Natural killer cell (primary cell): ENCODE measurements around the gene ATP1B1. TPM values are rescaled to one million over a fixed set of nuclear protein-coding genes. Genes with fewer than 3 reads are reported as not detected.
A peak's percentile ranks its signal among the peaks of the same experiment; 100 is the strongest.

Experiments used
- ATAC-seq, 3 donors: fragments of 150-1000 bp in 2 of 3; fragments of 200-7000 bp in 1 of 3; cut with Tn5 transposase; 1 replicate in 1 of 3; 2 replicates in 2 of 3; pipeline ENCODE4 v1.10.0; 2021; ENCODE audit warnings: mild to moderate bottlenecking in 2 of 3, moderate library complexity in 2 of 3
- DNase-seq, 2 donors: peaks; one replicate each; pipeline versions ENCODE4 v3.0.0 to v3.0.0-alpha.2; 2013 to 2021; ENCODE audit warnings: mixed read lengths in 1 of 2
- H3K27ac ChIP-seq: one replicate; pipeline ENCODE4 v1.5.1; 2013; ENCODE audit warnings: mild to moderate bottlenecking, low read length
- H3K27me3 ChIP-seq: one replicate; pipeline ENCODE4 v1.6.1; 2013; ENCODE audit warnings: low read length; ENCODE audit not compliant: control insufficient read depth, insufficient read depth
- H3K36me3 ChIP-seq: one replicate; pipeline ENCODE4 v1.6.1; 2013; ENCODE audit warnings: low read length; ENCODE audit not compliant: control insufficient read depth, insufficient read depth
- H3K4me1 ChIP-seq: one replicate; pipeline ENCODE4 v1.6.1; 2013; ENCODE audit warnings: low read length; ENCODE audit not compliant: control insufficient read depth, insufficient read depth
- H3K4me3 ChIP-seq: one replicate; pipeline ENCODE4 v1.5.1; 2013; ENCODE audit warnings: low read length
- H3K9me3 ChIP-seq: one replicate; pipeline ENCODE4 v1.6.1; 2013; ENCODE audit warnings: low read length; ENCODE audit not compliant: control insufficient read depth, insufficient read depth
- H3K27ac Mint-ChIP-seq, 2 donors: one replicate each; pipeline ENCODE4 v1.8.0; 2022; ENCODE audit warnings: mild to moderate bottlenecking in 2 of 2, mixed read lengths in 2 of 2, moderate library complexity in 1 of 2
- H3K27me3 Mint-ChIP-seq, 2 donors: one replicate each; pipeline ENCODE4 v1.8.0; 2022; ENCODE audit warnings: low read depth in 2 of 2, mixed read lengths in 2 of 2
- H3K36me3 Mint-ChIP-seq: one replicate; pipeline ENCODE4 v1.8.0; 2022; ENCODE audit warnings: mixed read lengths
- H3K4me1 Mint-ChIP-seq, 2 donors: one replicate each; pipeline ENCODE4 v1.8.0; 2022; ENCODE audit warnings: mixed read lengths in 2 of 2
- H3K4me3 Mint-ChIP-seq: one replicate; pipeline ENCODE4 v1.8.0; 2022; ENCODE audit warnings: mild to moderate bottlenecking, moderate library complexity, mixed read lengths
- H3K9me3 Mint-ChIP-seq, 2 donors: one replicate each; pipeline ENCODE4 v1.8.0; 2022; ENCODE audit warnings: mixed read lengths in 2 of 2
- WGBS: methylation state at CpG from one replicate; pipeline ENCODE4 v1.1.7; 2013; ENCODE audit warnings: missing lambda C conversion rate; ENCODE audit not compliant: insufficient coverage; 5-methylcytosine and 5-hydroxymethylcytosine counted together
- intact Hi-C: fragments of 100-400 bp; cut with micrococcal nuclease; formaldehyde crosslinking; loops from one replicate; pipeline ENCODE4 v1.14.2; 2022
- total RNA-seq, 4 donors: library from RNA; stranded (reverse); fragments of 120-200 nt in 1 of 4; gene quantifications; one replicate each; pipeline versions ENCODE4 v1.2.3 to v1.2.4, GENCODE V29; 2013 to 2022
- TF ChIP-seq, protein P1 (sequence below): fragments of 200-600 bp; IDR thresholded peaks from one replicate; pipeline ENCODE4 v1.8.0; 2022; ENCODE audit warnings: antibody characterized with exemption

The ATP1B1 gene
- total RNA-seq, 3 donors from 2014 or later (not counting 1 experiment from before 2014, with no cell fraction given): 3.4 to 10.4 (median 4.9) TPM

DNA sequence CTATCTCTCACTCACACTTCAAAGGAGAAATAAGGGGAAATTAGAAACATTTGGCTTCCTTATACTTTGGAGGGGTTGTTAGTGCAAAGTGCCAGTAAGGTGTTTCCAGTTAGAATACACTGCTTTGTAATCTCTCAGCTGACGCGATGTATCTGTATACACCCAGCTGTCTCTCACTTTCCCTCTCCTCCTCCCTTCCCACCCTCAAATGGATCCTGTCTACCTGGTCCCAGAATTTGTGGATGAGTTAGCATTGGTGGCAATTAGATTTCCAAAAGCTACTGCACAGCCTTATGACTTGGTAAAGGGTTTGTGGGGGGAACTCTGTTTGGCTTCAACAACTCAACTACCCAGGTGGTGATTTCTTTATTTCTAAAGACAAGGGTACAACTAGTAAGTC lies 10.5 kb downstream of the ATP1B1 start:
- no peaks in the 10 kb centered on the region for H3K27me3 Mint-ChIP-seq
- TF ChIP-seq, protein P1, sequence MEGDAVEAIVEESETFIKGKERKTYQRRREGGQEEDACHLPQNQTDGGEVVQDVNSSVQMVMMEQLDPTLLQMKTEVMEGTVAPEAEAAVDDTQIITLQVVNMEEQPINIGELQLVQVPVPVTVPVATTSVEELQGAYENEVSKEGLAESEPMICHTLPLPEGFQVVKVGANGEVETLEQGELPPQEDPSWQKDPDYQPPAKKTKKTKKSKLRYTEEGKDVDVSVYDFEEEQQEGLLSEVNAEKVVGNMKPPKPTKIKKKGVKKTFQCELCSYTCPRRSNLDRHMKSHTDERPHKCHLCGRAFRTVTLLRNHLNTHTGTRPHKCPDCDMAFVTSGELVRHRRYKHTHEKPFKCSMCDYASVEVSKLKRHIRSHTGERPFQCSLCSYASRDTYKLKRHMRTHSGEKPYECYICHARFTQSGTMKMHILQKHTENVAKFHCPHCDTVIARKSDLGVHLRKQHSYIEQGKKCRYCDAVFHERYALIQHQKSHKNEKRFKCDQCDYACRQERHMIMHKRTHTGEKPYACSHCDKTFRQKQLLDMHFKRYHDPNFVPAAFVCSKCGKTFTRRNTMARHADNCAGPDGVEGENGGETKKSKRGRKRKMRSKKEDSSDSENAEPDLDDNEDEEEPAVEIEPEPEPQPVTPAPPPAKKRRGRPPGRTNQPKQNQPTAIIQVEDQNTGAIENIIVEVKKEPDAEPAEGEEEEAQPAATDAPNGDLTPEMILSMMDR: no peak
- H3K27me3 ChIP-seq: no peaks in the 10 kb centered on the region
- peak overlapping the region; percentile 21 to 80 for H3K27ac Mint-ChIP-seq
- no peaks in the 10 kb centered on the region for H3K9me3 Mint-ChIP-seq
- DNase-seq (no peak), ATAC-seq (no peak)
- H3K4me1 ChIP-seq: peaks cover 15% of the 10 kb centered on the region
- peaks cover 21 to 24% of the 10 kb centered on the region in 2 donors for H3K4me1 Mint-ChIP-seq
- peak overlapping the region; percentile 17 for H3K4me3 Mint-ChIP-seq
- no peaks in the 10 kb centered on the region for H3K9me3 ChIP-seq
- no peaks in the 10 kb centered on the region for H3K36me3 ChIP-seq
- WGBS: no CpG with 5 or more reads among the region's 2 CpGs
- H3K4me3 ChIP-seq: no peak overlapping the region
- no peaks in the 10 kb centered on the region for H3K36me3 Mint-ChIP-seq
- H3K27ac ChIP-seq: no peak overlapping the region
- intact Hi-C loops: no loop called here

DNA sequence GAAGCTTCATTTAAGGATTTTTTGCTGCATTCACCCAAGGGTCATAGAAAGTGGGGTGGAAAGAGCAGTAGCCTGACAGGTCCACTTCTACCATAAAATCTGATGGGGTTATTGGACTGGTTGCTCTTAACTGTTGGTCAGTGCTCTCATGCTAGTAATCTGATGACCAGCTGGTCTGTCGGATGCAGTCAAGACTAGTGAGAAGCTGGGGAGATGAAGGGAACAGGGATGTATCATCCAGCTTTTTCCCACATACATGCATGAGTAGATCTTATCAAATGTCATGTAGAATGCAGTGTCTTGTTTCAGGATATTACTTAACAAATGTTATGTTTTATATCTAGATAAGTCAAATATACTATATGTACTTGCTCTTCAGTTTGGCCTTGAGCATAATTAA lies 11.1 kb downstream of the ATP1B1 start:
- intact Hi-C loops: no loop called here
- TF ChIP-seq, protein P1: no peak
- no peaks in the 10 kb centered on the region for H3K27me3 ChIP-seq
- no peaks in the 10 kb centered on the region for H3K36me3 ChIP-seq
- ATAC-seq: no peak
- H3K36me3 Mint-ChIP-seq: no peaks in the 10 kb centered on the region
- H3K4me3 Mint-ChIP-seq: no peak overlapping the region
- peaks cover 17 to 19% of the 10 kb centered on the region in 2 donors for H3K4me1 Mint-ChIP-seq
- H3K27ac ChIP-seq: no peak overlapping the region
- WGBS: 100% methylated on average over 1 of the region's 1 CpG
- H3K9me3 Mint-ChIP-seq: no peaks in the 10 kb centered on the region
- DNase-seq: no peak
- peak overlapping the region in 1 of 2 donors; percentile 80 for H3K27ac Mint-ChIP-seq
- H3K9me3 ChIP-seq: no peaks in the 10 kb centered on the region
- peaks cover 15% of the 10 kb centered on the region for H3K4me1 ChIP-seq
- no peaks in the 10 kb centered on the region for H3K27me3 Mint-ChIP-seq
- H3K4me3 ChIP-seq: no peak overlapping the region

DNA sequence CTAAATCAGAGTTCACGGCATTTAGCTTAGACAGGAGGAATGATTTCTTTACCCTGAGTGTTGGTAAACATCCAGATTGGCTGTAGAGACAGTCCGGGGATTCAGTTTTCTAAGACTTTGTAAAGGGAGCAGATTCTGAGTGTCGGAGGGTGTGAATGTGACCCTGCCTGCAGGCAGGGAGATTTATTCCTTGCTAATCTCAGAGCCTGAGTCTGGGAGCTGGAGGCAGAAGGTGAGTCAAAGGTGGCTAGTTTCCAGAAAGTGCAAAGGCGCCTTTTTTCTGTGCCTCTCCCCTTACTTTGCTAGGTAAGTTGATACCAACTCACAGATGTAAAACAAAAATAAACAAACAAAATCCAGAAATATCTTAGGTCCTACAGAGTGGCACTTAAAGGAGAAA lies 11.7 kb downstream of the ATP1B1 start:
- no peak overlapping the region for H3K27ac ChIP-seq
- H3K9me3 ChIP-seq: no peaks in the 10 kb centered on the region
- H3K27ac Mint-ChIP-seq: no peak overlapping the region
- H3K9me3 Mint-ChIP-seq: no peaks in the 10 kb centered on the region
- H3K4me1 ChIP-seq: peaks cover 15% of the 10 kb centered on the region
- no peak overlapping the region for H3K4me3 Mint-ChIP-seq
- DNase-seq: no peak
- no peak for ATAC-seq
- H3K36me3 ChIP-seq: no peaks in the 10 kb centered on the region
- H3K4me1 Mint-ChIP-seq: peaks cover 17 to 19% of the 10 kb centered on the region in 2 donors
- H3K36me3 Mint-ChIP-seq: no peaks in the 10 kb centered on the region
- no peaks in the 10 kb centered on the region for H3K27me3 ChIP-seq
- no peak overlapping the region for H3K4me3 ChIP-seq
- no peaks in the 10 kb centered on the region for H3K27me3 Mint-ChIP-seq
- TF ChIP-seq, protein P1: no peak
- 96% methylated on average over 3 of the region's 4 CpGs for WGBS
- intact Hi-C loops: no loop called here

DNA sequence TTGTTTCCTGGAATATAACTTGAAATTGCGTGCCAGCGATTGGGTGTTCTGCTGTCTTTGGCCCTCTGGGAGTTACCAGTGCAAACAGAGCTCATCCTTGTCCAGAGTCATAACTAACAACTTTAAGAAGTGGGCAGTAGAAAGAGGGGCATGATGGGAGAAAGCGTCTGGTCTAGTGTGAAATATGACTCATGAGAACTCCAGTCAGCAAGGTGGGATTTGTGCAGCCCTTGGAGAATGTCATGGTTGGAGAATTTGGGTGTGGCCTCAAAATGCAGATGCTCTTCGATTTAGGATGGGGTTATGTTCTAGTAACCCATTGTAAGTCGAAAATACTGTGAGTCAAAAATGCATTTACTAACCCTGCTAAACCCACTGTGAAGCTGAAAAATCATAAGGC lies 12.9 kb downstream of the ATP1B1 start:
- WGBS: 94% methylated on average over 5 of the region's 5 CpGs
- no peak for DNase-seq
- H3K36me3 Mint-ChIP-seq: no peaks in the 10 kb centered on the region
- Histone ChIP-seq H3K27me3 (no peaks in the 10 kb centered on the region), H3K4me3 (no peak overlapping the region), H3K27ac (no peak overlapping the region), H3K36me3 (no peaks in the 10 kb centered on the region), H3K9me3 (no peaks in the 10 kb centered on the region), H3K4me1 (peaks cover 15% of the 10 kb centered on the region)
- H3K27me3 Mint-ChIP-seq: no peaks in the 10 kb centered on the region
- intact Hi-C loops: no loop called here
- no peaks in the 10 kb centered on the region for H3K9me3 Mint-ChIP-seq
- no peak overlapping the region for H3K4me3 Mint-ChIP-seq
- TF ChIP-seq, protein P1: no peak
- peaks cover 17 to 19% of the 10 kb centered on the region in 2 donors for H3K4me1 Mint-ChIP-seq
- no peak for ATAC-seq
- H3K27ac Mint-ChIP-seq: no peak overlapping the region
